ENCODE results near the gene KLHL40. TPM values are rescaled to one million over a fixed set of nuclear protein-coding genes. Genes with fewer than 3 reads are reported as not detected.

Gene KLHL40
- total RNA-seq, 1 experiment from 2014 or later = not detected

- H3K36me3 Mint-ChIP-seq (ENCODE audit: insufficient read depth in 1 of 3, low read depth in 3 of 3) = no peaks in the 10 kb centered on the region; a peak in 1 of 7 replicates
- Histone ChIP-seq H2BK12ac (ENCODE audit: insufficient read length, low read depth, low read length) (no peak overlapping the region), H2BK120ac (ENCODE audit: low read depth, low read length, poor library complexity, severe bottlenecking) (no peak overlapping the region), H4K20me1 (ENCODE audit: control insufficient read depth, insufficient read depth, insufficient read length) (no peaks in the 10 kb centered on the region), H3K14ac (ENCODE audit: insufficient read depth, low read length) (no peak overlapping the region), H3K9me3 (ENCODE audit: control insufficient read depth, low read depth, low read length) (no peaks in the 10 kb centered on the region), H4K91ac (ENCODE audit: insufficient read length, low read depth, low read length) (no peak overlapping the region), H2BK20ac (ENCODE audit: low read depth, low read length, poor library complexity, severe bottlenecking) (no peak overlapping the region), H3K79me1 (ENCODE audit: insufficient read depth, low read depth, low read length, poor library complexity, severe bottlenecking) (no peaks in the 10 kb centered on the region), H4K8ac (replicated peaks; ENCODE audit: insufficient read length, low read depth, low read length) (no peak overlapping the region), H2BK15ac (ENCODE audit: low read depth, low read length) (no peak overlapping the region), H3K9ac (ENCODE audit: extremely low read depth, insufficient read length, low read length) (no peak overlapping the region), H3K23me2 (ENCODE audit: insufficient read length, low read depth, low read length, poor library complexity, severe bottlenecking) (no peaks in the 10 kb centered on the region), H3K27ac (ENCODE audit: insufficient read length, low read depth, low read length) (no peak overlapping the region), H3K79me2 (ENCODE audit: insufficient read depth, low read length) (no peaks in the 10 kb centered on the region), H3K27me3 (ENCODE audit: insufficient read depth, low read length) (no peaks in the 10 kb centered on the region), H3K56ac (ENCODE audit: insufficient read length, low read depth, low read length) (no peak overlapping the region), H3K18ac (ENCODE audit: insufficient read length, low read depth, low read length) (no peak overlapping the region), H3K23ac (ENCODE audit: insufficient read length, low read depth, low read length) (no peak overlapping the region), H2BK5ac (ENCODE audit: insufficient read length, low read length) (no peak overlapping the region), H3K4me1 (ENCODE audit: insufficient read depth, low read length) (no peaks in the 10 kb centered on the region), H3K4me2 (ENCODE audit: insufficient read depth, insufficient read length, low read length) (no peak overlapping the region), H2AFZ (ENCODE audit: low read length) (no peak overlapping the region), H3K4ac (ENCODE audit: low read depth, low read length) (no peak overlapping the region), H4K5ac (ENCODE audit: insufficient read length, low read depth, low read length) (no peak overlapping the region), H2AK5ac (ENCODE audit: insufficient read length, low read length) (no peak overlapping the region), H3T11ph (ENCODE audit: low read length) (no peak overlapping the region)
- no peak overlapping the region for H3K27ac Mint-ChIP-seq
- TF ChIP-seq CTCF (conservative IDR thresholded peaks at IDR 0.05) = no peak
- peak; percentile 5 for DNase-seq
- H3K9me3 Mint-ChIP-seq = peaks cover 0 to 2% of the 10 kb centered on the region in 2 experiments; a peak in 2 of 5 replicates
- WGBS (ENCODE audit: extremely low coverage, insufficient read length, low lambda C conversion rate) = no CpG with 5 or more reads among the region's 6 CpGs
- H3K4me3 Mint-ChIP-seq = no peak overlapping the region
- H3K27me3 Mint-ChIP-seq (ENCODE audit: low read depth) = peaks cover 7% of the 10 kb centered on the region
- peaks cover 0 to 5% of the 10 kb centered on the region in 2 experiments; a peak in 2 of 4 replicates for H3K4me1 Mint-ChIP-seq
Measured at GRCh38 chr3:42719002-42719401, 33.7 kb downstream of the KLHL40 start.

All from H9 (cell line).